Liver (tissue), 3 donors: ENCODE results near the gene TSKU.

Experiments
- EGR1 ChIP-seq, 2 donors: IDR thresholded peaks; 2 replicates each; pipeline ENCODE4 v1.6.1; 2016 to 2018; ENCODE audit warnings: antibody characterized with exemption in 2 of 2, low read depth in 2 of 2
- RAD21 ChIP-seq, 2 donors: IDR thresholded peaks; 2 replicates each; pipeline ENCODE4 v1.6.1; 2016; ENCODE audit warnings: antibody characterized with exemption in 2 of 2, mild to moderate bottlenecking in 2 of 2
- TAF1 ChIP-seq: conservative IDR thresholded peaks from 2 replicates; pipeline ENCODE4 v1.6.1; 2016; ENCODE audit warnings: antibody characterized with exemption, mild to moderate bottlenecking
- YY1 ChIP-seq: IDR thresholded peaks from 2 replicates; pipeline ENCODE4 v1.6.1; 2016; ENCODE audit warnings: antibody characterized with exemption, mild to moderate bottlenecking
- TF ChIP-seq, protein P1 (sequence below): fragments of 150-350 bp; IDR thresholded peaks from 2 replicates; pipeline ENCODE4 v1.5.1; 2017; ENCODE audit warnings: improper control_type of control experiment, low read depth, low read length; ENCODE audit not compliant: missing input control
- TF ChIP-seq, protein P2 (sequence below): IDR thresholded peaks from 2 replicates; pipeline ENCODE4 v1.6.1; 2016; ENCODE audit warnings: antibody characterized with exemption
- donor health status: healthy.
- donor health status: healthy.

DNA sequence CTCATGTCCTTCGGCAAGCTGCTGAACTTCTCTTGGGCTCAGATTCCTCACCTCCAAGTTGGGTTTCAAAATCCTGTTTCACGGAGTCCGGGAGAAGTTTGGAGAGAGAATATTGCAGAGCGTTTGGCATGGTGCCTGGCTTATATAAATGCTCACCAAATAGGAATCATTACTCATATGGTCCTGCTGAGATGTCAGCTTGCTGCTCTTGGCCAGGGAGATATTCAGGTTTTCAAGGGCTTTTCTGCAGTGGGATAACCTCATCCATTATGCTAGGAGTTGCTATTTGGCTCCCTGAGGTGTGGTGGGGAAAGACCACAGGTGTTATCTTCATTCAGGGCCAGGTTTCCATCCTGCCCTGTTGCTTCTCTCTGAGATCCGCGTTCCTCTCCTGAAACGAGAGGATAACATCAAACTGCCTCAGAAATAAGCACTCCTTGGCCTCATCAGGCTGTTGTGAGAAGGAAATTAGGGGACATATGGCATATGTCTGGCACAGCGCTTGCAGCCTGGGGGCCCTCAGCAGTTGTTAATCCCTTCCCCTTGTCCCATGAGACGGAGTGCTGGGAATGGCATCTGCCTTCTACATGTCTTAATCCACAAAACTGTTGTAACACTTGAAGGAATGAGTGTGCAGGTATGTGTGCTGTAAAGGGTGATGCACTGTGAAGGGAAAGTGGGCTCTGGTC lies 47.6 kb downstream of the TSKU start:
- TF ChIP-seq, protein P1, sequence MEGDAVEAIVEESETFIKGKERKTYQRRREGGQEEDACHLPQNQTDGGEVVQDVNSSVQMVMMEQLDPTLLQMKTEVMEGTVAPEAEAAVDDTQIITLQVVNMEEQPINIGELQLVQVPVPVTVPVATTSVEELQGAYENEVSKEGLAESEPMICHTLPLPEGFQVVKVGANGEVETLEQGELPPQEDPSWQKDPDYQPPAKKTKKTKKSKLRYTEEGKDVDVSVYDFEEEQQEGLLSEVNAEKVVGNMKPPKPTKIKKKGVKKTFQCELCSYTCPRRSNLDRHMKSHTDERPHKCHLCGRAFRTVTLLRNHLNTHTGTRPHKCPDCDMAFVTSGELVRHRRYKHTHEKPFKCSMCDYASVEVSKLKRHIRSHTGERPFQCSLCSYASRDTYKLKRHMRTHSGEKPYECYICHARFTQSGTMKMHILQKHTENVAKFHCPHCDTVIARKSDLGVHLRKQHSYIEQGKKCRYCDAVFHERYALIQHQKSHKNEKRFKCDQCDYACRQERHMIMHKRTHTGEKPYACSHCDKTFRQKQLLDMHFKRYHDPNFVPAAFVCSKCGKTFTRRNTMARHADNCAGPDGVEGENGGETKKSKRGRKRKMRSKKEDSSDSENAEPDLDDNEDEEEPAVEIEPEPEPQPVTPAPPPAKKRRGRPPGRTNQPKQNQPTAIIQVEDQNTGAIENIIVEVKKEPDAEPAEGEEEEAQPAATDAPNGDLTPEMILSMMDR: no peak
- TF ChIP-seq, protein P2, sequence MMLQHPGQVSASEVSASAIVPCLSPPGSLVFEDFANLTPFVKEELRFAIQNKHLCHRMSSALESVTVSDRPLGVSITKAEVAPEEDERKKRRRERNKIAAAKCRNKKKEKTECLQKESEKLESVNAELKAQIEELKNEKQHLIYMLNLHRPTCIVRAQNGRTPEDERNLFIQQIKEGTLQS: no peak
- TF ChIP-seq TAF1 (no peak), YY1 (no peak), EGR1 (IDR thresholded peaks at IDR 0.05; ENCODE audit: low read depth in 2 of 2) (no peak), RAD21 (IDR thresholded peaks at IDR 0.05) (no peak)
